HFF-Myc (cell line): ENCODE measurements around the gene LGI1.
A peak's percentile ranks its signal among the peaks of the same experiment; 100 is the strongest.
"Not testable (repeated sequence)": the region's sequence is repeated elsewhere in the genome, so short reads cannot be mapped to it uniquely, and the experiment has no call there.

Experiments
- DNase-seq: peaks from one replicate; pipeline ENCODE4 v3.0.0-alpha.2; 2011; ENCODE audit warnings: low read depth; ENCODE audit errors: extremely low read depth
- H3K4me3 ChIP-seq: replicated peaks from 2 replicates; pipeline ENCODE4 v1.5.1; 2011; ENCODE audit warnings: low read depth, mild to moderate bottlenecking, control low read depth, low read length
- CTCF ChIP-seq: IDR thresholded peaks from 2 replicates; pipeline ENCODE4 v1.5.1; 2012; ENCODE audit warnings: mild to moderate bottlenecking, low read depth, low read length, control low read depth; ENCODE audit errors: missing control alignments

Gene LGI1

GRCh38 chr10:93821051-93821772 is 63.5 kb downstream of the LGI1 start:
- H3K4me3 ChIP-seq: no peak overlapping the region
- DNase-seq: no peak
- TF ChIP-seq CTCF: peak; percentile 26

- H3K4me3 ChIP-seq: no peak overlapping the region
- TF ChIP-seq CTCF: no peak
- no peak for DNase-seq
Observed at GRCh38 chr10:93826355-93826754, 68.6 kb downstream of the LGI1 start.

DNA sequence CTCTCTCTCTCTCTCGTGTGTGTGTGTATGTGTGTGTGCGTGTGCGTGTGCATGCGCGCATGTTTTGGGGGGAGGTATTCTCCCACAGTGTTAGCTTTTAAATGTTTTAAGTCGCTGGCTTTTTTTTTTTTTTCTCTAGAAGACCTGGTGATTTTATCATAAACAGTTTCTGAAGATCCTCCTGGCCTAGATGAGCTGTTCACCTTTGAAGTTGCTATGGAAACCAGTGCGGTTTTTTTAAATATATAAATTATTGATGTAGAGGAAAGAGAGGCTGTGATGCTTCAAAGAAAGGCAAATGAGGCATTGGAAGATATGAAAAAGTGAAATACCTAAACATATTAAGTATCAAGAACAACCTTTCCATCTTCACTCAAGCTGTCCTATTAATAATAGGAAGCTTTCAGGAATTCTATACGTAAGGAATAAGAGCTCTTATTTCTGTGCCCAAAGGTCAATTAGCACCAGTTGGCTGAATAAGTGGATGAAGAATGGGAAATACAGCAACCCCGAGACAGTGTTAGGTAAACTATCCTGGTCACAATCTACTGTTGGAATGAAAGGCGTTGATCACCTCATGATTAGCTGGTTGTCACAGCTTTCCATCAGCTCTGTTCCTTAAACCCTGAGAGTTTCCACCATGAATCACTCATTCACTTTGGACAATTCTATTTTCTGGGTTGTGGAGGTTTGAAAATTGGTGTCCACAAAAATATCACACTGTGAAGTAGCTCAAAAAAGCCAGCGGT is 69.5 kb downstream of the LGI1 start:
- no peak for DNase-seq
- no peak for TF ChIP-seq CTCF
- H3K4me3 ChIP-seq: no peak overlapping the region

- not testable (repeated sequence) for H3K4me3 ChIP-seq, DNase-seq
Observed at GRCh38 chr10:93831065-93831464, 73.3 kb downstream of the LGI1 start.

GRCh38 chr10:93835770-93836169 is 78.0 kb downstream of the LGI1 start:
- no peak for DNase-seq
- H3K4me3 ChIP-seq: no peak overlapping the region
- TF ChIP-seq CTCF: no peak

DNA sequence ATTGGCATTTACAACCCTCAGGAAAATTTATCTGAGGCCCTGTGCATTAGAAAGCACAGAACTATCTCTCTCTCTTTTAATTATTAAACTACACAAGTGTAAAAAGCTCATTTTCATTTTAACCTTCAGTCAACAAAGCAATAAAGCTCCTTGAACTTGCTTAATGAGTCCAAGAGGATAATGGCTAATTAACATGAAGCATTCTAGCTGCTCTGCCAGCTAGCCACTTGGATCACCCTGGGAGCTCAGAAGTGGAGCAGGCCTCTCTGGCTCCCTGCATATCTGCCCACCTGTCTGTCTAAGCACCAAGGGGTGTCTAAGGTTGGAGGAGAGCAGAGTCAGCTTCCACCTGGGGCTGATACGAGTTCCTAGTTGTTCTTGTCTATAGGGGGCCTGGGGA is 80.1 kb downstream of the LGI1 start:
- DNase-seq: no peak
- H3K4me3 ChIP-seq: no peak overlapping the region
- TF ChIP-seq CTCF: no peak

GRCh38 chr10:93838278-93838677 is 80.5 kb downstream of the LGI1 start:
- H3K4me3 ChIP-seq: no peak overlapping the region
- no peak for DNase-seq
- no peak for TF ChIP-seq CTCF
